HUES6 (cell line): Measurements from ENCODE around the gene CD58.

Experiments
- H3K27ac ChIP-seq: 2 replicates; pipeline ENCODE4 v1.7.0; 2013; ENCODE audit warnings: low read depth, mild to moderate bottlenecking, low read length, inconsistent platforms
- H3K27me3 ChIP-seq: 2 replicates; pipeline ENCODE4 v1.6.1; 2013; ENCODE audit warnings: low read length; ENCODE audit not compliant: control insufficient read depth, insufficient read depth
- H3K36me3 ChIP-seq: 2 replicates; pipeline ENCODE4 v1.6.1; 2013; ENCODE audit warnings: low read length; ENCODE audit not compliant: control insufficient read depth, insufficient read depth
- H3K4me1 ChIP-seq: 2 replicates; pipeline ENCODE4 v1.6.1; 2013; ENCODE audit warnings: low read length; ENCODE audit not compliant: control insufficient read depth, insufficient read depth
- H3K4me3 ChIP-seq: 2 replicates; pipeline ENCODE4 v1.5.1; 2013; ENCODE audit warnings: low read depth, low read length
- H3K9ac ChIP-seq: one replicate; pipeline ENCODE4 v1.6.1; 2013; ENCODE audit warnings: mild to moderate bottlenecking, low read length
- H3K9me3 ChIP-seq: 2 replicates; pipeline ENCODE4 v1.6.1; 2013; ENCODE audit warnings: low read depth, low read length; ENCODE audit not compliant: control insufficient read depth, insufficient read depth

The CD58 gene

GRCh38 chr1:116487583-116487982 is 83.2 kb downstream of the CD58 start:
- H3K4me1 ChIP-seq = peaks cover 16% of the 10 kb centered on the region; the same call in 1 of the 2 replicates
- H3K27ac ChIP-seq = no peak overlapping the region
- H3K9ac ChIP-seq = no peak overlapping the region

GRCh38 chr1:116487031-116487430 is 83.8 kb downstream of the CD58 start:
- H3K9me3 ChIP-seq = no peaks in the 10 kb centered on the region
- peaks cover 16% of the 10 kb centered on the region; the same call in 1 of the 2 replicates for H3K4me1 ChIP-seq
- H3K4me3 ChIP-seq = no peak overlapping the region
- no peak overlapping the region for H3K27ac ChIP-seq
- no peaks in the 10 kb centered on the region for H3K27me3 ChIP-seq
- no peak overlapping the region for H3K9ac ChIP-seq
- no peaks in the 10 kb centered on the region for H3K36me3 ChIP-seq

More at GRCh38 chr1:116487583-116487982, 83.2 kb downstream of the CD58 start:
- Histone ChIP-seq H3K27me3 (no peaks in the 10 kb centered on the region), H3K36me3 (no peaks in the 10 kb centered on the region), H3K4me3 (no peak overlapping the region), H3K9me3 (no peaks in the 10 kb centered on the region)

GRCh38 chr1:116486424-116486823 is 84.4 kb downstream of the CD58 start:
- Histone ChIP-seq H3K36me3 (no peaks in the 10 kb centered on the region), H3K9ac (no peak overlapping the region), H3K4me1 (peaks cover 16% of the 10 kb centered on the region; the same call in 1 of the 2 replicates), H3K4me3 (no peak overlapping the region), H3K27ac (no peak overlapping the region), H3K9me3 (no peaks in the 10 kb centered on the region), H3K27me3 (no peaks in the 10 kb centered on the region)

- Histone ChIP-seq H3K27ac (no peak overlapping the region), H3K9me3 (no peaks in the 10 kb centered on the region), H3K4me1 (peaks cover 16% of the 10 kb centered on the region; the same call in 1 of the 2 replicates), H3K27me3 (no peaks in the 10 kb centered on the region), H3K9ac (no peak overlapping the region), H3K36me3 (no peaks in the 10 kb centered on the region), H3K4me3 (no peak overlapping the region)
Measured at GRCh38 chr1:116485976-116486375, 84.8 kb downstream of the CD58 start.

GRCh38 chr1:116485071-116485735 is 85.6 kb downstream of the CD58 start:
- H3K27ac ChIP-seq = no peak overlapping the region
- H3K27me3 ChIP-seq = no peaks in the 10 kb centered on the region
- H3K4me3 ChIP-seq = no peak overlapping the region
- no peaks in the 10 kb centered on the region for H3K9me3 ChIP-seq
- H3K9ac ChIP-seq = no peak overlapping the region
- peaks cover 16% of the 10 kb centered on the region; the same call in 1 of the 2 replicates for H3K4me1 ChIP-seq
- H3K36me3 ChIP-seq = no peaks in the 10 kb centered on the region

- no peaks in the 10 kb centered on the region for H3K36me3 ChIP-seq
- peaks cover 11% of the 10 kb centered on the region for H3K4me1 ChIP-seq
- no peaks in the 10 kb centered on the region for H3K9me3 ChIP-seq
- H3K9ac ChIP-seq = no peak overlapping the region
- no peak overlapping the region for H3K27ac ChIP-seq
- H3K27me3 ChIP-seq = no peaks in the 10 kb centered on the region
- no peak overlapping the region for H3K4me3 ChIP-seq
Measured at GRCh38 chr1:116483481-116484309, 87.1 kb downstream of the CD58 start.

GRCh38 chr1:116482490-116482889 is 88.3 kb downstream of the CD58 start:
- H3K9me3 ChIP-seq = no peaks in the 10 kb centered on the region
- no peaks in the 10 kb centered on the region for H3K36me3 ChIP-seq
- no peak overlapping the region for H3K4me3 ChIP-seq
- H3K4me1 ChIP-seq = peaks cover 15% of the 10 kb centered on the region
- H3K27me3 ChIP-seq = no peaks in the 10 kb centered on the region
- no peak overlapping the region for H3K27ac ChIP-seq
- no peak overlapping the region for H3K9ac ChIP-seq

GRCh38 chr1:116481934-116482333 is 88.9 kb downstream of the CD58 start:
- H3K4me1 ChIP-seq = peaks cover 15% of the 10 kb centered on the region
- H3K9ac ChIP-seq = no peak overlapping the region
- no peak overlapping the region for H3K27ac ChIP-seq
- H3K27me3 ChIP-seq = no peaks in the 10 kb centered on the region
- no peaks in the 10 kb centered on the region for H3K36me3 ChIP-seq
- H3K4me3 ChIP-seq = no peak overlapping the region
- no peaks in the 10 kb centered on the region for H3K9me3 ChIP-seq

- Histone ChIP-seq H3K9me3 (no peaks in the 10 kb centered on the region), H3K36me3 (no peaks in the 10 kb centered on the region), H3K27me3 (no peaks in the 10 kb centered on the region), H3K4me1 (peaks cover 10% of the 10 kb centered on the region), H3K4me3 (no peak overlapping the region), H3K9ac (no peak overlapping the region), H3K27ac (no peak overlapping the region)
Measured at GRCh38 chr1:116478621-116479020, 92.2 kb downstream of the CD58 start.

- no peaks in the 10 kb centered on the region for H3K27me3 ChIP-seq
- H3K9ac ChIP-seq = no peak overlapping the region
- no peaks in the 10 kb centered on the region for H3K36me3 ChIP-seq
Measured at GRCh38 chr1:116477429-116477828, 93.4 kb downstream of the CD58 start.

GRCh38 chr1:116476321-116476720 is 94.5 kb downstream of the CD58 start:
- Histone ChIP-seq H3K4me1 (peaks cover 23% of the 10 kb centered on the region), H3K27ac (no peak overlapping the region)

More at GRCh38 chr1:116477429-116477828, 93.4 kb downstream of the CD58 start:
- H3K4me1 ChIP-seq = peaks cover 13% of the 10 kb centered on the region
- no peak overlapping the region for H3K4me3 ChIP-seq
- H3K27ac ChIP-seq = no peak overlapping the region
- no peaks in the 10 kb centered on the region for H3K9me3 ChIP-seq

More at GRCh38 chr1:116476321-116476720, 94.5 kb downstream of the CD58 start:
- no peaks in the 10 kb centered on the region for H3K9me3 ChIP-seq
- H3K4me3 ChIP-seq = no peak overlapping the region
- no peaks in the 10 kb centered on the region for H3K36me3 ChIP-seq
- H3K9ac ChIP-seq = no peak overlapping the region
- no peaks in the 10 kb centered on the region for H3K27me3 ChIP-seq
